Skin of body (tissue), 2 donors: Measurements from ENCODE around the gene LRRC8E. TPM values are rescaled to one million over a fixed set of nuclear protein-coding genes. Genes with fewer than 3 reads are reported as not detected.

ENCODE experiments used
- DNase-seq: peaks from one replicate; lab custom pipeline; 2025; lab: John Stamatoyannopoulos, UW
- total RNA-seq: library from RNA; depleted of rRNA; stranded (reverse); fragments of >200 nt; gene quantifications from one replicate; pipeline ENCODE4 v1.2.3, GENCODE V29; 2014

The LRRC8E gene
- total RNA-seq, 1 donor from 2014 or later: 3.9 TPM

DNA sequence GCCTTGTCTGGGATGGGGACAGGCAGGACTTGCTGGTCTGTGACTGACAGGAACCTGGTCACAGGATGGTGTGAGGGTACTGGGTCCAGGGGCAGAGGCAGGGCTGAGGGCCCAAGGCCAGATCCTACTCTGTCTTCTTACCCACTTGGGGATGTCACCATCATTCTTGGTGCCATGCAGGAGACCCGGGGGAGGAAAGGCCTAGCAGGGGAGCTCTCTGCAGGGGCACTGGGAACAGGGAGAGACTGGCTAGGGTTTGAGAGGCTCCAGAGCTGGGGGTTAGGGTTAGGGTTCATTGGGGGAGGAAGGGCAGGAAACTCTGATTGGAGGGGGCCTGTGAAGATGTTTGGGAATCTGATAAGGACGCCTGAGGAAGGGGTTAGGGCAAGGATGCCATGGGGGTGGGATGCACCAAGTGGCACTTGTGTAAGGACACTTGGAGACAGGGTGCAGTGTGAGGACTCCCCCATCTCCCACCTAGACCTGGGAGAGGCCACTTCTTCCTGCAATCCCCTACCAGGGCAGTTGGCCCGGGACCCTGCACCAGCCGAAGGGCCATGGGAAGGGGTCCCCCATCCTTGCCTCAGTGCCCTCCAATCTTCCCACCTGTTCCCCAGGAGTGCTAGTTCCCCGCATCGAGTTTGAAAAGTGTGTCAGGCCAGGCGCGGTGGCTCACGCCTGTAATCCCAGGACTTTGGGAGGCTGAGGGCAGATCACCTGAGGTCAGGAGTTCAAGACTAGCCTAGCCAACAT is 21.0 kb upstream of the LRRC8E start:
- no peak for DNase-seq

DNA sequence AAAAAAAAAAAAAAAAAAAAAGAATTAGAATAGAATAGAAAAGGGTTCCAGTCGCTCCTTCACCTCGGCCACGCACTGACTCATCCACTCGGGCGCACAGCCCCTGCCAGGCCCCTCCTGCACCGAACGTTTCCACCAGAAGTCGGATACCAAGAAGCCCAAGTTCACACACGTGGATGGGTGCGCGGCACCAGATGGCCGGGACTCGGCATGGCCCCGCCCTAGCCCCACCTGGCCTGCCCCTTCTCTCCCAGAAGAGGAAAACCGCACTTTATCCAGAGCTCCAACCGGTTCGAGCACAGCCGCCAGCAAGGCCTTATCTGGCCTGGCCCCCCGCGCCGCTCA is 20.0 kb upstream of the LRRC8E start:
- no peak for DNase-seq

GRCh38 chr19:7868671-7869452 is 19.4 kb upstream of the LRRC8E start:
- DNase-seq: no peak

GRCh38 chr19:7869453-7869909 is 18.8 kb upstream of the LRRC8E start:
- DNase-seq: no peak

DNA sequence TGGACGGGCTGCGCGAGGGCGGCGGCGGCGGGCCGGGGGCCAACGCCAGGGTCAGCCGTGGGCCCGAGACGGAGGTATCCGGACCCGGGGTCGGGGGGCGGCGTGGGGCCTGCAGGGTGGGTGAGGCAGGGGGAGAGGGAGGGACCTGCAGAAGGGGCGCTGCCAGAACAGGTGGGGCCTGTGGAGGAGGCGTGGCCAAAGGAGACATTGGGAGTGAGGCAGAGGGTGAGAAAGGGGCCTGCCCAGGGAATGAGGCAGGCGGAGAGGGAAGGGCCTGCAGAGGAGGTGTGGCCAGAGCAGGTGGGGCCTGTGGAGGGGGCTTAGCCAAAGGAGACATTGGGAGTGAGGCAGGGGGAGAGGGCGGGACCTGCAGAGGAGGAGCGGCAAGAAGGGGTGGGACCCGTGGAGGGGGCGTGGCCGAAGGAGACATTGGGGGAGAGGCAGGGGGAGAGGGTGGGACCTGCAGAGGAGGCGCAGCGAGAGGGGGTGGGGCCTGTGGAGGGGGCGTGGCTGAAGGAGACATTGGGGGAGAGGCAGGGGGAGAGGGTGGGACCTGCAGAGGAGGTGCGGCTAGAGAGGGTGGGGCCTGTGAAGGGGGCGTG is 18.3 kb upstream of the LRRC8E start:
- DNase-seq: no peak

- DNase-seq: no peak
Measured at GRCh38 chr19:7870571-7871436, 17.5 kb upstream of the LRRC8E start.

GRCh38 chr19:7871437-7872305 is 16.6 kb upstream of the LRRC8E start:
- DNase-seq: no peak

DNA sequence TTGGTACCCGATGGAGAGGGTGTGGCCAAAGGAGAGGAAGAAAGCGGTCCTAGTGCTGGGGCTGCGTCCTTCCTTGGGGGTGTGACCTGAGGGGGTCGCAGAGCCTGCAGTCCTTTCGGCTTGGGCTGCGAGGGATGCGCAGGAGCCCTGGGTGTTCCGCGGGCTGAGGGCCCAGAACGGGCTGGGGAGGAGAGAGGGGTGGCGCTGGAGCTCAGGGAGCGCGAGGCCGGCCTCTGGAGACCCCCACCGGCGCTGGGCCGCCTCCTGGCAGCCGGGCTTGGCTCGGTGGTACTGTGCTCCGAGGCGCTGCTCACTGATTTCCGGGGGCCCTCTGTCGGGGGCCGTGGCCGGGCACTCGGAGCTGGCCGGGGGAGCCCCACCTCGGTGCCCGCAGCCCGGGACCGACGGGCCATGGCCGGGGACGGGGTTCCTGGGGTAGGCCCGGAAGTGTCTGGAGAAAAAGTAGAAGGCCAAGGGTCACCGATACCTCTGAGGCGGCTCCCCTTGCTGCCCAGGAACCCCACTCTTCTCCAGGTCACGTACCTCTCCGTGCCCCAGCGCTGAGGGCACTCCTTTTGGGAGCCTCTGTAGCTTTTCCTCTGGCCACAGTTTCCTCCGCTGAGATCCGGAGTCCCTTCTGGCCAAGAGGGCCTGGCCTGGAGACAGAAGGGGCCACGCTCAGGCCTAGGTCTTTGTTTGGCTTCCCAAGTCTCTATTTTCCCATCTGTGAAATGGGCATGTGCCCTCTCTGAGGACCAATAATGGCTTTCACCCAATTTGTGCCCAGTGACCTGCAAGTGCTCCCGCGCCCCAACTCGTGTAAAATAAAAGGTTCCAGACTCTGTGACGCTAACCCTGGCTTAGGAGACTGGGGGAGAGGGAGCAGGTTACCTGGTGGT is 15.8 kb upstream of the LRRC8E start:
- DNase-seq: no peak

DNA sequence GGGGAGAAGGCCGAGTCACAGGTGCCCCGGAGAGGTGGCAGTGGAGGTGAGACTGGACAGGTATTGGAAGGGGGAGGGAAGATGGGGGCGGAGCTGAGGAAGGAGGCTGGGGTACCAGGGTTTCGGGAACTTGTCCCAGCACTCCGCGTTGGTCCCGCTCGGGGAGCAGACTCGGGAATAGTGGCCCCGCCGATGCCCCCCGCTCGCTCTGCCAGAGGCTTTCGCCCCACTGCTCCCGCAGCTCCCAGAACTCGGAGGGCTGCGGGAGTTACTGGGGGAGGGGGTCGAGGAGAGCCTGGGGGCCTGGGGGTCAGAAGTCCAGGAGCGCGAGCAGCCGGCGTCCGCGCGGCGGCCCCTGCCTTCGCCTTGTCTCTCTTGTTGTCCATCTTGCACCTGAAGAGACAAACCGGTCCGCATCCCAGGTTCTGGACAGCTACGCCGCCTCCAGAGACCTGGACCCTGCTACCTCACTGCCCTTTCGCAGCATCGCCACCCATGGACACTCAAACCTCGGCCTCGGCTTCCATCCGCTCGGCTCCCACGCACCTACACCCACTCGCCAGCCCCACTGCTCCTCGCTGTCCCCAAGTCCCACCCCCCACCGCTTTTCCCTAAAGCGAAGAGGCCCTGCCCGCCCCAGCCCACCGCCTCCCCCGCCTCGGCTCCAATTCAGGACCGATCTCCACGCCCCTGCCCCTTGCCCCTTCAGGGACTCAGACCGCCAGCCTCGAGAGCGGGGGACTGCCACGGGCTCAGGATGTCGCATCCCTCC is 14.8 kb upstream of the LRRC8E start:
- DNase-seq: no peak

DNA sequence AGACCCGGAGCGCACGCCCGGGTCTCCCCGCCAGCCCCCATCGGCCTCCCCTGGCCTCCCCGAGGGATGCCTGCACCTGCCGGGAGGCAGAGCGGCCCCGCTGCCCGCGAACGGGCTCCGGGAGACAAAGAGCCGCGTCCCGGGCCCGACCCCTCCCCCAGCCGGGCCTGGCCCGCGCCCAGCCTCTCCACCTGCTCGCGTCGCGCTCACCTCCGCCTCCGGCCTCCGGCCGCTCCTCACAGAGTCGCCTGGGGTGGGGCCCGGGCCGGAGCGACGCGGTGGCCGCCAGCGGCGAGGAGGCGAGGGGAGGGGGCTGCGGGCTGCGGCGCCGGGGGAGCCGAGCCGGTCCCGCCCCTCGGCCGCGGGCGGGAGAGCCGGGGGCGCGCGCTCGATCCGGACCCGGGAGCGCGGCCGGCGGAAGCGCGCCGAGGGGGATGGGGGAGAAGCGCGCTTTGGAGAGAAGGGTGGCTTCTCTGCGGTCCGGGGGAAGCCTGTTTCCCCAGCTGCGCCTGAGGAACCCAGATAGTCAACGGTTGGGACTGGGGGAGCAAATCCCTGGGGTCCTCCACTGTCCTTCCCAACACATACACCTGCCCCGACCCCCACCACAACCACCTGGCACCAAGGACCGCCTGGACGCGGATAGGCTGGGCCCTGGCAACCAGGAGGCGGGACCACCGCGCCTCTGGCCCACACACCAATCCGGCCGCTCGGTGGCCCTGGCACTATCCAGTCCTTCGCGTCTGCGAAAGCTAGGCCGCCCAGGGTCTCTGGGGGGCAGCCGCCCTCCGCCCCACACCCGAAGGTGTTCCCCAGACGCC is 14.0 kb upstream of the LRRC8E start, which contains the start of gene PRR36:
PRR36 (minus strand) TSS at position 315 of the 821 bp plus-strand sequence. CDS start 701 bp downstream, outside the sequence.
- DNase-seq: no peak

- no peak for DNase-seq
Measured at GRCh38 chr19:7874897-7875273, 13.4 kb upstream of the LRRC8E start.

DNA sequence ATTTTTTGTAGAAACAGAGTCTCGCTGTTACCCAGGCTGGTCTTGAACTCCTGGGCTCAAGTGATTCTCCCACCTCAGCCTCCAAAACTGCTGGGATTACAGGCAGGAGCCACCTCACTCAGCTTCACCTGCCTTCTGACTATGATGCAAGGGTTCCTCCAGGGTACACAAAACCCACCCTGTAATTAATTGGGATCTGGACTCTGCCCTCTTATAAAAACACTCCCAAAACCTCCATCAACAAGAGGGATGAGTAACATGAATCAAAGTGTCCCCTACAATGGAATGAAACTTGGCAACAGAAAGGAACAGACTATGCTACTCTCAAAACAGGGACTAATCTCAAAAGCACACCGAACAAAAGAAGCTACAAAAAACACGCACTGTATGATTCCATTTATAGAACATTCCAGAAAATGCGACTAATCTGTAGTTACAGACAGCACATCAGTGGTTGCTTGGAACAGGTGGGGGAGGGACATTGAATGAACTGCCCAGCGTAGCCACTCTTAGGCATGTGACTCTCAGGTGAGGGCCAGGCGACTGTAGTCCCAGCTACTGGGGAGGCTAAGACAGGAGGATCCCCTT is 11.0 kb upstream of the LRRC8E start:
- DNase-seq: no peak

DNA sequence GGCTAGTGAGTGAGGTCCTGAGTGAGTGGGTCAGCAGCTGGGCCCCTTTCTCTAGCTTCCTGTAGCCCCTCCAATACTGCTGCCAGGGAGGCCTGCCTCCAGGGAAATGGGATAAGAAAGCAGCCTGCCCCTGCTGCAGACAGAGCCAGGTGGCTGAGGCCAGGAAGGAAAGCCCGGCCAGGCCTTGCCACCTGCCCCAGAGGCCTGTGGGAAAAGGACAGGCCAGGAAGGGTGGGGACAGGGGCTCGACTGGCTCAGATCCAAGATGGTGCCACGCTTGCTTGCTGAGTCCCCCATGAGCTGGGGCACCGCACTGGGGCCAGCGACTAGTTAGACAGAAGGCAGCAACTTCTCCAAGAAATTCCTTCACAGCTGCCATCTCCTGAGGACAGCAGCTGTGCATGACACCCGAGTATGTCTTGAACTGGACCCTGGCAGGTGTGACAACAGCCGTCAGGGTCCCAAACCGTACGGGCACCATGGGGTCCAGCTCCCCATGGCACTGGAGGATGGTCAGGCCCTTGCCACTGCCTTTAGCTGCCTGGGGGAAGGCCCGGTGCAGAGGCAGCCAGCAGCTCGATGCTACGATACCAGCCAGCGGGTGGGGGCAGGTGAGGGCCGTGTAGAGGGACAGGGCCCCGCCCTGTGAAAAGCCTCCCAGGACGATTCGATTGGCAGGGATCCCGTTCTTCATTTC is 9.1 kb upstream of the LRRC8E start:
- no peak for DNase-seq

- DNase-seq: no peak
Measured at GRCh38 chr19:7879836-7880235, 8.5 kb upstream of the LRRC8E start.

GRCh38 chr19:7881910-7882309 is 6.4 kb upstream of the LRRC8E start:
- no peak for DNase-seq

DNA sequence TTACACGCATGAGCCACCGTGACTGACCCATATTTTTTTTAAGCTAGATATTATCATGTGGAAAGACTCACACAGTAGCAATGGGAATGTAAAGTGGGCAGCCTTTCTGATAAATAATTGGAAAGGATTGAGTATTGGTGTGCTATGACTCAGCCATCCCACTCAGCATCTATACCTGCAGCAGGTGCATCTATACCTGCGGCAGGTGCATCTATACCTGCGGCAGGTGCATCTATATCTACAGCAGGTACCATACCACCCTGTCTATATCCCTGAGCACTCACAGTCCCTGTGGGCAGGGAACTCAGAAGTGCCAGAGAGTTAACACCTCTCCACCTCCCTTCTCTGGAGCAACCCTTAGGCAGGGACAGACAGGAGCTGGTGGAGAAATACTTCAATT is 5.2 kb upstream of the LRRC8E start:
- no peak for DNase-seq
